Measurements from ENCODE around the gene ERCC2.

ERCC2 gene

GRCh38 chr19:45400192-45400591 lies 29.8 kb upstream of the ERCC2 start:
- DNase-seq, result no peak

- DNase-seq, result no peak
Measured at GRCh38 chr19:45395821-45396617, 25.6 kb upstream of the ERCC2 start.

- DNase-seq, result no peak
Measured at GRCh38 chr19:45391871-45392665, 21.7 kb upstream of the ERCC2 start.

- DNase-seq, result no peak
Measured at GRCh38 chr19:45391346-45391745, 21.0 kb upstream of the ERCC2 start.

GRCh38 chr19:45385392-45386221 lies 15.2 kb upstream of the ERCC2 start:
- no peak for DNase-seq

GRCh38 chr19:45382426-45382825 lies 12.1 kb upstream of the ERCC2 start:
- no peak for DNase-seq

DNA sequence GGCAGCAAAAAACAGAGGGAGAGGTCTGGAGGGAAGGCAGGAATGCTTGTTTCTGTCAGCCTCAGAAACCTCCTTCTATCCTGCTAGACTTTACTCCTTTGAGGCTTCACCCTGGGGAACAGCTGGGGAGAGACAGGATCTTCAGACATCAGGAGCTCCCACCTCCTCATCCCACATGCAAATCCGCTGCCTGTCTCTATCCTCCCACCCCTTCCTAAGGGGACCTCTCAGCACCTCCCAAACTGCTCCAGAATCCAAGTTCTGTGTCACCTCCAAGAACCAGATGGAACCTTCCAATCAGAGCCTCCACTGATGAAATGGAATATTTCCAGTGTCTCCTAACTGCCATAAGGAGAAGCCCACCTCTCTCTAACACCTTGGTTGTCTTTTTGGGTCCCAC lies 9.7 kb upstream of the ERCC2 start:
- no peak for DNase-seq

- DNase-seq, result no peak
Measured at GRCh38 chr19:45376045-45376724, 5.8 kb upstream of the ERCC2 start.

DNA sequence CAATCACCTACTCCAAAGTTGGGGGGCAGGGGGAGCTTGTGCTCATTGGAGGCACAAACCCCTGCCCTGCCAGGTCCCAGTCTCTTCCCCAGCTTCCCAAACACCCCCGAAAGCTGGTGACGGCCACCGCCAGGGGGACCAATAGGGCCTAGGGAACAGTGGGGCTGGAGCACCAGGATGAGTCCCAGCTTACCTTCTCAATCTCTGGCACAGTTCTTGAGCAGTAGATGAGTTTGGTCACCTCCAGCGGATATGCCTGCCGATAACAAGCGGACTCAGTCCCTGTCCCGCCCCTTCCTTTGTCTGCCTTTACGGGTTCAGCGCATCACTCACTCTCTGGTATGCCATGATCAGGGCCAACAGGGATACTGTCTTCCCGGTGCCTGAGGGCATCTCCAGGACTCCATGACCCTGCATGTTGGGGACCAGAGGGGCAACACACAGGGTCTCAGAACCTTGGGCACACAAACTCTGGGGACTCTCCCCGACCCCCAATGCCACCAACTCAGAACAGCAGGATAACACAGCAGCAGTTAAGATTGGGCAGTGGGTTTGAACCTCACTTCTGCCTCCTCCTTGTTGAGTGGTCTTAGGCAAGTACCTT lies 1.5 kb downstream of the ERCC2 start:
- no peak for DNase-seq

DNA sequence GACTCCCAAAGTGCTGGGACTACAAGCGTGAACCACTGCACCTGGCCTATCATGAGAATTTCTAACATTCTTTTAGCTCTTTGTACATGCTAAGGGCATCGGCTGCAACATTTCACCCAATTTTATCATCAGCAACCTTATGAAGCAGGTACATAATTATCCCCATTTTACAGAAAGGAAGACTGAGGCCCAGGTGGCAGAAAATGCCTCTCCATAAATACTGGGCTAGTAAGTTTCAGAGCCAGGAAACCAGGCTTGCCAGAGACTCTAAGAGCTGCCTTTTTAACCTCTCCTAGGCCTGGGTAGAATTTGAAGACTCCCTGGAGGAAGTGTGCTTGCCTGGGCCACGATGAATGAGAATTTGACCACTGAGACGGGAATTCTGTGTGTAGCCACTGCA lies 2.2 kb downstream of the ERCC2 start:
- no peak for DNase-seq

- DNase-seq, result no peak
Measured at GRCh38 chr19:45364696-45365095, 5.7 kb downstream of the ERCC2 start.

DNA sequence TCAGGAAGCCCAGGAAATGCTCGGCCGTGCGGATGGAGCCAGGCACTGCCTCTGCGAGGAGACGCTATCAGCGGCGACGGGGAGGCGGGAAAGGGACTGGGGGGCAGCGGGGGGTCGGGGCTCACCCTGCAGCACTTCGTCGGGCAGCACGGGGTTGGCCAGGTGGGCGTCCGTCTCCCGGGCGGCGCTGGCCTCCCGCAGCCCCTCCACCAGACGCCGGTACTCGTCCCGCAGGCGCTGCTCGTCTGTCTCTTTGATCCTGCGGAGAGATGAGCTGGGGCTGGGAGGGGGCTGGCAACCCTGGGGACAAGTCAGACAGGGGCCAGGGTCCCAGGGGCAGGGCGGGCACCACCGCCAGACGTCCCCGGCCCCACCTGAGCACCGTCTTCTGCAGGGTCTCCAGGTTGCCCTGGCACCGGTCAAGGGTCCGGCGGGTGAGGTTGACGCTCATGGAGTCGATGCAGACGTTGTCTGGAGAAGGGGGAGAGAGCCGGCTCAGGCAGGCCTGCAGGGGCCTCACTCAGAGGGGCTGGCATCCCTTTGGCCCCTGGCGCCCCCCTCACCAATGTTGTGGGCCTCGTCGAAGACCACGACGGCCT lies 6.4 kb downstream of the ERCC2 start:
- DNase-seq, result no peak

GRCh38 chr19:45362291-45362690 lies 8.1 kb downstream of the ERCC2 start:
- DNase-seq, result no peak

DNA sequence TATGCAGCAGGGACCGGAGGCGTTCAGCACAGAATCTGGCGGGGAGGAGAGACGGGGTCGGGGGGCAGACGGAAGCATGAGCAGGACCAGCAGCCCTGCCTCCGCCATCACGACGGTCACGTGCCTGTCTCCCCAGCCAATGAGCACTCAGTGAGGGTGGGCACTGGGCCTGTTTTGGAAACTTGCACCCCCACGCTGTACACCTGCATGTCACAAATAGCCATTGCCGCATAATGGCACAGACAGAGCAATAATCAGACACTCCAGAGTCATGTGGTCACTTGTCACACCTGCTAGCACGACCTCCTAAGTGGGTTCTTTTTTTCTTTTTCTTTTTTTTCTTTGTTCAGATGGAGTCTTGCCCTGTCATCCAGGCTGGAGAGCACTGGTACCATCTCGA lies 8.8 kb downstream of the ERCC2 start:
- no peak for DNase-seq

- DNase-seq, result no peak
Measured at GRCh38 chr19:45358213-45358792, 12.1 kb downstream of the ERCC2 start.

DNA sequence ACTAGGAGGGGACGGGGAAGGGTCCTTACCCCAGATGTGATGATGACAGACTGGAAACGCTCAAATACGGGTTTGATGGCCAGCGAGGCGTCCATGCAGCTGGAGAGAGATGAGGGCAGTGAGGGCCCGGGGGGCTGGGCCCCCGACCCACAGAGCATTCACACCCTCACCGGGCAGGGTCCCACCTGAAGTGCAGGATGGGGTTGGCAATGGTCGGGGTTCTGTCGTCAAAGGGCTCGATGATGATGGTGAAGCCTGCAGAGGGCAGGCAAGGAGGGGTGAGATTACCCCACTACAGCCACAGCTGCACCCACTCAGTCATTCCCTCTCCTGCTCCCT lies 13.0 kb downstream of the ERCC2 start:
- DNase-seq, result no peak

GRCh38 chr19:45356760-45357444 lies 13.5 kb downstream of the ERCC2 start:
- DNase-seq, result no peak

DNA sequence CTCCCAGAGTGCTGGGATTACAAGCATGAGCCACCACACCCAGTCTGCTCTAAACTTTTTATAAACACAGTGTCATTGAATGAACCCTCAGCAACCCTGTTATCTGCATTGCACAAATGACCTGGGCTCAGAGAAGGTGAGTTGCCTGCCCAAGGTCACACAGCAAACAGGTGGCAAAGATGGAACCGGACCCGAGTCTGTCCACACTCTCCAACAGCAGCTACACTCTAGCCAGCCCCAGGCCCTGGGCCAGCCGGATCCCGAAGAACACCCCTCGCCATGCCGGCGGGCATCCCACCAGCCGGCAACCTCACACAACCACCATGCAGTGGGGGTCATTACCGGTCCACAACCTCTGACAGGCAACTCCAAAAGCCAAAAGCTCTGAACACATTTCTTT lies 14.5 kb downstream of the ERCC2 start:
- no peak for DNase-seq

- no peak for DNase-seq
Measured at GRCh38 chr19:45355402-45355801, 15.0 kb downstream of the ERCC2 start.

- DNase-seq, result no peak
Measured at GRCh38 chr19:45354241-45354842, 16.0 kb downstream of the ERCC2 start.
